AG10803 (cell line): Measurements from ENCODE around the gene SSC5D.

Experiments used
- DNase-seq: peaks from one replicate; pipeline ENCODE4 v3.0.0; 2010; ENCODE audit warnings: low read depth
- H3K4me3 ChIP-seq: 2 replicates; pipeline ENCODE4 v1.5.1; 2011; ENCODE audit warnings: mild to moderate bottlenecking, low read length, control low read depth
- CTCF ChIP-seq: conservative IDR thresholded peaks from 2 replicates; pipeline ENCODE4 v1.5.1; 2011; ENCODE audit warnings: mild to moderate bottlenecking, low read length, control low read depth, inconsistent platforms

SSC5D gene

GRCh38 chr19:55490478-55491432 lies 2.5 kb downstream of the SSC5D start:
- DNase-seq: no peak
- no peak overlapping the region for H3K4me3 ChIP-seq
- no peak for TF ChIP-seq CTCF

GRCh38 chr19:55491546-55492360 lies 3.5 kb downstream of the SSC5D start:
- H3K4me3 ChIP-seq: no peak overlapping the region
- no peak for TF ChIP-seq CTCF
- peak; percentile 23 for DNase-seq

GRCh38 chr19:55492362-55492944 lies 4.2 kb downstream of the SSC5D start:
- no peak overlapping the region for H3K4me3 ChIP-seq
- no peak for DNase-seq
- no peak for TF ChIP-seq CTCF

- no peak overlapping the region for H3K4me3 ChIP-seq
- DNase-seq: peak; percentile 49
- no peak for TF ChIP-seq CTCF
Measured at GRCh38 chr19:55493052-55493644, 4.9 kb downstream of the SSC5D start.

- TF ChIP-seq CTCF: no peak
- no peak for DNase-seq
- peak overlapping the region; percentile 33; the same call in 1 of the 2 replicates for H3K4me3 ChIP-seq
Measured at GRCh38 chr19:55493645-55494171, 5.5 kb downstream of the SSC5D start.

- peak overlapping the region; percentile 33 for H3K4me3 ChIP-seq
- DNase-seq: peak; percentile 51
Measured at GRCh38 chr19:55494172-55494761, 6.0 kb downstream of the SSC5D start.

More at GRCh38 chr19:55494172-55494761, 6.0 kb downstream of the SSC5D start:
- TF ChIP-seq CTCF: no peak
